GM19099 (cell line): ENCODE data around the gene LAMA3.

Source experiments
- POLR2A ChIP-seq: IDR thresholded peaks from 3 replicates; pipeline ENCODE4 v1.6.1; 2011; ENCODE audit warnings: low read depth; ENCODE audit not compliant: insufficient read length; ENCODE audit errors: extremely low read depth

The LAMA3 gene

GRCh38 chr18:24000613-24001490 lies 311.6 kb downstream of the LAMA3 start:
- no peak for TF ChIP-seq POLR2A

GRCh38 chr18:24002479-24002878 lies 313.2 kb downstream of the LAMA3 start:
- TF ChIP-seq POLR2A, result no peak

GRCh38 chr18:24003288-24003687 lies 314.0 kb downstream of the LAMA3 start:
- no peak for TF ChIP-seq POLR2A

GRCh38 chr18:24003903-24004640 lies 314.8 kb downstream of the LAMA3 start:
- TF ChIP-seq POLR2A, result no peak
